ENCODE measurements around the gene TEX19. TPM values are rescaled to one million over a fixed set of nuclear protein-coding genes. Genes with fewer than 3 reads are reported as not detected.
A peak's percentile ranks its signal among the peaks of the same experiment; 100 is the strongest.
"Not testable (repeated sequence)": the region's sequence is repeated elsewhere in the genome, so short reads cannot be mapped to it uniquely, and the experiment has no call there.

The TEX19 gene
- total RNA-seq, 2 experiments from 2014 or later, result 2.0 to 3.4 TPM

- CTCF ChIA-PET (ENCODE audit: unreplicated experiment), result no interaction called here
- intact Hi-C loops (cut with micrococcal nuclease; ENCODE audit: unreplicated experiment), result no loop called here
- H3K27ac ChIP-seq (ENCODE audit: low read depth, low read length, poor library complexity, severe bottlenecking), result no peak overlapping the region
- POLR2A ChIA-PET, result interaction anchor here (0.6 to 0.9 kb wide), 4 partner anchors 43 to 162 kb away, joined by 3 to 4 read pairs (median 3); no protein-coding TSS in a partner anchor
- no peak overlapping the region for H3K4me2 ChIP-seq (ENCODE audit: low read length)
- H3K4me3 ChIP-seq (ENCODE audit: low read depth, low read length, poor library complexity, severe bottlenecking), result no peak overlapping the region
- peaks cover 39% of the 10 kb centered on the region for H3K4me1 ChIP-seq (ENCODE audit: insufficient read depth, low read length, poor library complexity, severe bottlenecking)
- H3K79me2 ChIP-seq (ENCODE audit: insufficient read depth, low read depth, low read length), result no peaks in the 10 kb centered on the region
- TF ChIP-seq EZH2phosphoT487 (IDR thresholded peaks at IDR 0.05; ENCODE audit: borderline replicate concordance, low read depth, low read length), result no peak
- no peak for TF ChIP-seq CTCF (conservative IDR thresholded peaks at IDR 0.05; ENCODE audit: low read length)
- no TSS peak for BruUV-seq (replicated peaks)
- H3K36me3 ChIP-seq (ENCODE audit: insufficient read depth, low read length), result no peaks in the 10 kb centered on the region
- no peaks in the 10 kb centered on the region for H3K9me3 ChIP-seq (ENCODE audit: low read length)
- H4K20me1 ChIP-seq (ENCODE audit: insufficient read depth, low read length), result no peaks in the 10 kb centered on the region
- no peaks in the 10 kb centered on the region for H3K9me2 ChIP-seq (ENCODE audit: insufficient read depth, low read length)
- no peak for DNase-seq (ENCODE audit: low spot score)
- H2AFZ ChIP-seq (ENCODE audit: low read length), result no peak overlapping the region
Measured at GRCh38 chr17:82345151-82345976, 13.7 kb upstream of the TEX19 start.

DNA sequence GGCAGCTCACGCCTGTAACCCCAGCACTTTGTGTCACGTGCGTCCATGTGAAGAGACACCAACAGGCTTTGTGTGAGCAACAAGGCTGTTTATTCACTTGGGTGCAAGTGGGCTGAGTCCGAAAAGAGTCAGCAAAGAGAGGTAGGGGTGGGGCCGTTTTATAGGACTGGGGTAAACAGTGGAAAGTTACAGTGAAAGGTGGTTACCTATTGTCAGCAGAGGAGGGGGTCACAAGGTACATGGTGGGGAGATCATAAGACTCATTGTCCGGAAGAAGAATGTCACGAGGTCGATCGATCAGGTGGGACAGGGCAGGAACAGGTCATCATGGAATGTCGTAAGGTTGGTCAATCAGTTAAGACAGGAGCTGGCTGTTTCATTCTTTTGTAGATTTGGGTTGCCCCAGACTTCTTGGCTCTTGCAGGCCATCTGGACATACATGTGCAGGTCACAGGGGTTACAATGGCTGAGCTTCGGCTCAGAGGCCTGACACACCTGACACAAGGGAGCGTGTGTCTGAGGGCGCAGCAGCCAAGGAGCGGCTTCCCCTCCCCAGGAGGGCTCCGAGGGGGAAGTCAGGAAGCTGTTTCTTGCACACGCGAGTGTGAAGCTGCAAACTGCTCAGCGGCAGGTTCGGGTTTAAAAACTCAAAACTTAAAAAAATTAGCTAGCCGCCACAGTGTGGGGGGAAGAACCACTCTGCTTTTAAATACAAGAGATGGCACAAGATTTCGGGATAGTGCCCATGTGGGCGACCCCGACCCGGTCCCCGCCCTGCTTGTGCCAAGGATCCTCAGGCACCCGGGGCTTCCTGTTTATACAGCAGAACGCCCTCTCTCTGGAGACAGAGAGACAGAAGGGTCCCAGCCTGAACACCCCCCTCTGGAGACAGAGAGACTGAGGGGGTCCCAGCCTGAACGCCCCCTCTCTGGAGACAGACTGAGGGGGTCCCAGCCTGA, 12.4 kb upstream of the TEX19 start:
- intact Hi-C loops (cut with micrococcal nuclease; ENCODE audit: unreplicated experiment), result no loop called here
- CTCF ChIA-PET (ENCODE audit: unreplicated experiment), result no interaction called here
- POLR2A ChIA-PET, result interaction anchor here (0.6 to 0.9 kb wide), 2 partner anchors 49 to 109 kb away, joined by 3 to 4 read pairs; no protein-coding TSS in a partner anchor

GRCh38 chr17:82347994-82348393, 11.1 kb upstream of the TEX19 start:
- DNase-seq (ENCODE audit: low spot score), result not testable (repeated sequence)

More for the DNA sequence above, 12.4 kb upstream of the TEX19 start:
- Histone ChIP-seq H3K27ac (ENCODE audit: low read depth, low read length, poor library complexity, severe bottlenecking) (no peak overlapping the region), H3K36me3 (ENCODE audit: insufficient read depth, low read length) (no peaks in the 10 kb centered on the region), H3K9me3 (ENCODE audit: low read length) (no peaks in the 10 kb centered on the region), H4K20me1 (ENCODE audit: insufficient read depth, low read length) (no peaks in the 10 kb centered on the region), H3K4me2 (ENCODE audit: low read length) (no peak overlapping the region), H2AFZ (ENCODE audit: low read length) (peak overlapping the region; percentile 34; the same call in 1 of the 2 replicates), H3K79me2 (ENCODE audit: insufficient read depth, low read depth, low read length) (no peaks in the 10 kb centered on the region), H3K4me1 (ENCODE audit: insufficient read depth, low read length, poor library complexity, severe bottlenecking) (peaks cover 51% of the 10 kb centered on the region), H3K4me3 (ENCODE audit: low read depth, low read length, poor library complexity, severe bottlenecking) (no peak overlapping the region), H3K9me2 (ENCODE audit: insufficient read depth, low read length) (no peaks in the 10 kb centered on the region)
- TF ChIP-seq CTCF (conservative IDR thresholded peaks at IDR 0.05; ENCODE audit: low read length), result no peak
- no TSS peak for BruUV-seq (replicated peaks)
- DNase-seq (ENCODE audit: low spot score), result no peak

More at GRCh38 chr17:82347994-82348393, 11.1 kb upstream of the TEX19 start:
- H2AFZ ChIP-seq (ENCODE audit: low read length); H3K9me3 ChIP-seq (ENCODE audit: low read length); BruUV-seq (replicated peaks); H3K36me3 ChIP-seq (ENCODE audit: insufficient read depth, low read length); H3K4me2 ChIP-seq (ENCODE audit: low read length); H3K4me3 ChIP-seq (ENCODE audit: low read depth, low read length, poor library complexity, severe bottlenecking); CTCF ChIA-PET (ENCODE audit: unreplicated experiment); H3K79me2 ChIP-seq (ENCODE audit: insufficient read depth, low read depth, low read length); POLR2A ChIA-PET; H3K27ac ChIP-seq (ENCODE audit: low read depth, low read length, poor library complexity, severe bottlenecking); intact Hi-C loops (cut with micrococcal nuclease; ENCODE audit: unreplicated experiment); H4K20me1 ChIP-seq (ENCODE audit: insufficient read depth, low read length); H3K9me2 ChIP-seq (ENCODE audit: insufficient read depth, low read length): not testable (repeated sequence)
- H3K4me1 ChIP-seq (ENCODE audit: insufficient read depth, low read length, poor library complexity, severe bottlenecking), result peaks cover 63% of the 10 kb centered on the region

Data from OCI-LY7 (cell line).